PC-3 (cell line): ENCODE results near the gene PDGFC.

Source experiments
- EZH2 ChIP-seq: fragments of 300-600 bp; sonication (generic); IDR thresholded peaks from one replicate; pipeline ENCODE4 v1.6.1; 2017; ENCODE audit warnings: antibody characterized with exemption, mild to moderate bottlenecking, low read length; ENCODE audit not compliant: unreplicated experiment
- TF ChIP-seq, protein P1 (sequence below): fragments of 300-600 bp; sonication (generic); conservative IDR thresholded peaks from 2 replicates; pipeline ENCODE4 v1.5.1; 2017; ENCODE audit warnings: antibody characterized with exemption, low read depth, mild to moderate bottlenecking, low read length

DNA sequence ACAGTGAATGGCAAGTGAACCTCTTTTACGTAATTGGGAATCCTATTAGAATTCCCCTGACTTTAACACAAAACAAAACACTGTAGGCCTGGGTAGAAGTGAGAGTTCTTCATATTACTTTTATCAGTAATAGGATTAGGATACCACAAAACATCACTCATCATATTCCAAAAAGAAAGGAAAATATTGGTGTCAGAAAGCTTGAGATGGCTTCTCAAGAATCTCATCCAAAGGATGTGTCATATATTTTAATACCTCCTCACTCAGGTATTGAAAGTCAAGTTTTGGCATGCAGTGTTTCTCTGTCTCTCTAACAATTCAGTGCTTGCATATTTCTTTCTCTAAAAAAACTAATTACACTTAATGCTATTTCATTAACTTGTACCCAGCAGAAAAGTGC is 173.2 kb downstream of the PDGFC start:
- TF ChIP-seq, protein P1, sequence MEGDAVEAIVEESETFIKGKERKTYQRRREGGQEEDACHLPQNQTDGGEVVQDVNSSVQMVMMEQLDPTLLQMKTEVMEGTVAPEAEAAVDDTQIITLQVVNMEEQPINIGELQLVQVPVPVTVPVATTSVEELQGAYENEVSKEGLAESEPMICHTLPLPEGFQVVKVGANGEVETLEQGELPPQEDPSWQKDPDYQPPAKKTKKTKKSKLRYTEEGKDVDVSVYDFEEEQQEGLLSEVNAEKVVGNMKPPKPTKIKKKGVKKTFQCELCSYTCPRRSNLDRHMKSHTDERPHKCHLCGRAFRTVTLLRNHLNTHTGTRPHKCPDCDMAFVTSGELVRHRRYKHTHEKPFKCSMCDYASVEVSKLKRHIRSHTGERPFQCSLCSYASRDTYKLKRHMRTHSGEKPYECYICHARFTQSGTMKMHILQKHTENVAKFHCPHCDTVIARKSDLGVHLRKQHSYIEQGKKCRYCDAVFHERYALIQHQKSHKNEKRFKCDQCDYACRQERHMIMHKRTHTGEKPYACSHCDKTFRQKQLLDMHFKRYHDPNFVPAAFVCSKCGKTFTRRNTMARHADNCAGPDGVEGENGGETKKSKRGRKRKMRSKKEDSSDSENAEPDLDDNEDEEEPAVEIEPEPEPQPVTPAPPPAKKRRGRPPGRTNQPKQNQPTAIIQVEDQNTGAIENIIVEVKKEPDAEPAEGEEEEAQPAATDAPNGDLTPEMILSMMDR = no peak
- no peak for TF ChIP-seq EZH2
